Urothelium cell line (cell line): ENCODE measurements around the gene KANTR.
"Not testable (repeated sequence)": the region's sequence is repeated elsewhere in the genome, so short reads cannot be mapped to it uniquely, and the experiment has no call there.

Experiments used
- DNase-seq: peaks from one replicate; pipeline ENCODE4 v3.0.0; 2011; ENCODE audit warnings: low spot score, mixed read lengths
- FAIRE-seq: peaks from 2 replicates; lab custom pipeline; 2011; peaks lifted over from hg19 to GRCh38; lab: Jason Lieb, UNC

Gene KANTR

DNA sequence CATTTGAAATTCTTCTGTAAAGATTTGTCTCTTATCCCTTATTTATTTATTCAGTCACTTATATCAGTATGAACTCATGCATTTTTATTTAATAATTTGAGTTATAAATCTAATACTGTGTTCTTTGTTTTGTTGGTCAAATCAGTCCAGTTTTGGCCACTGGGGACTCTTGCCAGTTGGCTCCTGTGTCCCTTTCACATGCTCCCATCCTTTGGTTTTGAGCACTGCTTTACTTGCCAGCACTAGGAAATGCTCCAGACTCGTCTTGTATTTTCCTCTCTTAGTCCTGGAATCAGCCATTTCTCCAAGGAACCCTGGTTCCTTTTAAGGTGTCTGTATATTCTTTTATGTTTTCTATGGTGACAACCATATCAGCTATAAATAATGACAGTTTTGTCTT is 28.1 kb downstream of the KANTR start:
- no peak for FAIRE-seq

DNA sequence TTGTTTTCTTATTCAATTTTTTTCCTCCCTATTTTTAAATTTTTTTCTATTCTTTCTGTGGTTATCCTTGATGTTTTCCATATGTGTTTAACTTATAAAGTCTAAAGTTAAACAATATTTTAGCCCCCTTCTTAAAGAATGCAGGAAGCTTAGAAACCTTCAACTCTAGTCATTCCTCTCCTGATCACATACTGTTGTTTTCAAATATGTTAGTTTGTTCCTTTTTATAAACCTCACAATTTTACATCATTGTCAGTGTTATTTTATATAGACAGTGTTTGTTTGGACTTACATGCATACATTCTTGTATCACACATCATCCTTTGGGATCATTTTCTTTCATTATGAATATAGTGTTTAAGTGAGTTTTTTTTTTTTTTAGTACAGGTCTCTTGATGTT is 31.6 kb downstream of the KANTR start:
- no peak for FAIRE-seq

More for the DNA sequence above, 28.1 kb downstream of the KANTR start:
- DNase-seq: no peak

DNA sequence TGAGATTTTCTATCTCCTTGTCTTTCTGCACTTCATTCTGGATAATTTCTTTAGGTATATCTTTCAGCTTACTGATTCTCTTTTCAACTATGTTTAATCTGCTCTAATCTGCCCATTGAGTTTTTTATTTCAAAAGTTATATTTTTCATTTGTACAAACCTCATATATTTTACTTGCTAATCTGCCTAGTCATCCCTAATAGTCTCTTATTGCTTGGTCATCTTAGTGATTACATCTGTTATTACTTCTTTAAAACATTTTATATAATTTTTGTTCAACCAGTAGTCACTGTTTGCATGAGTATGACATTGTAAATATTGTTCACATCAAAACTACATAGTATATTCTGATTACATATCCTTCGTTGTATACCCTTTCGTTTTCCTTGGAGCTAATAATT is 32.4 kb downstream of the KANTR start:
- no peak for FAIRE-seq
- no peak for DNase-seq

More for the DNA sequence above, 31.6 kb downstream of the KANTR start:
- no peak for DNase-seq

DNA sequence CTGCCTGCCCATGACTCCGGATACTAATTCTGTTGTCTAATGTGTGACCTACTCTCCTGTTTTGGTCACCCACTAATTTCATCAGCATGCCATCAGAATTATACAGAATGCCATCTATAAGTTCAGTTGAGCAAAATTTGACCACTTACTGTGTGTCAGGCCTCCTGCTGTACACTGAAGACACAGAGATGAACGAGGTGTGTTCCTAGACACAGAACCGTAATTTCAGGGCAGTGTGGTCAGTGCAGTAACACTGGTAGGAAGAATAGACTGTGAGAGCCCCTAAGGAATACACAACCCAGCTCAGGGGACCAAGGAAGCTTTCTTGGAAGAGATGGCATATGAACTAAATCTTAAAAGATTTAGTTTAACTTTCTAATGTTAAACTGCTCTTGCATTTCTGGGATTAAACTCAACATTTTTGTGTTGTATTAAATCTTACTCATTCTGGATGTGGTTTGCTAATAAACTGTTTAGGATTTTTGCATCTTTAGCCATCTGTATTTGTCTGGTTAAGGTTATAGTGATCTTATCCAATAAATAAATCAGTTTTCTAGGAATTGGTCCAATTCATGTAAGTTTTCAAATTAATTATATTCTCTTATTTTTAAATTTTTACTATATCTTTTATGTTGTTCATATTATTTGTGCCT is 34.3 kb downstream of the KANTR start:
- DNase-seq (no peak), FAIRE-seq (no peak)

DNA sequence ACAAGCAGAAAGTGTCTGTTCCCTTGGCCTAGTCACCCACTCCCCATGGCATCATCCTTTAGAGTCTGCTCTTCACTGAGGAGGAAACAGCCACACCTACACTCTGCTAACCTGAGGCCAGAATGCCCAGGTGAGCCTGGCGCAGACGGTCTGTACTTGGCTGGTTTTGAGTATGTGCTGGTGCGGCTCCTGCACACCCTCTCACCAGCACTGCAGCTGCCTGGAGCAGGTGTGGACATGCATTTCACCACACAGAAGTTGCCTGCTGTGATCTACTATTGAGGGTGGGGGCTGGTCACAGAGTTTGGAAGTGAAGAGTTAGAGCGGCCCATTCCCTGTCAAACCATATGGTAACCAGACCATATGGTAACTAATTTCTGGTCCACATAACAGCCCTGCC is 39.5 kb downstream of the KANTR start:
- no peak for DNase-seq
- FAIRE-seq: no peak

DNA sequence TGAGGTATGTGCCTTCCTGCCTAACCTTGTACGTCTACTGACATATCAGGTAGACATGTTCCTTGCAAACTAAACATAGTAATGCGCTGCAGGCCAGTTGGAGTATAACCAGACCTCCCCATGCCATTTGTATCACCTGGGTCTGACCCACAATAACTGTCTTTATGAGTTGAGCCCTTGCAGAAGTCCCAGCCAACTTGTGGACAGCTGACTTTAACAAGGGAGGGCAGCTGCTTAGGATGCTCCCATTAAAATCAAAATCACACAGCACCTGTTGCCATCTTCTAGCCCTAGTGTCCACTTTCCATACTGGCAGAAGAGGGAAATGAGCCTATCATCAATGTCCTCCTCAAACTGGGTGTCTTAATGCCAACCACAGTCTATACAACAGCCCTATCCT is 41.6 kb downstream of the KANTR start:
- FAIRE-seq (no peak), DNase-seq (no peak)

DNA sequence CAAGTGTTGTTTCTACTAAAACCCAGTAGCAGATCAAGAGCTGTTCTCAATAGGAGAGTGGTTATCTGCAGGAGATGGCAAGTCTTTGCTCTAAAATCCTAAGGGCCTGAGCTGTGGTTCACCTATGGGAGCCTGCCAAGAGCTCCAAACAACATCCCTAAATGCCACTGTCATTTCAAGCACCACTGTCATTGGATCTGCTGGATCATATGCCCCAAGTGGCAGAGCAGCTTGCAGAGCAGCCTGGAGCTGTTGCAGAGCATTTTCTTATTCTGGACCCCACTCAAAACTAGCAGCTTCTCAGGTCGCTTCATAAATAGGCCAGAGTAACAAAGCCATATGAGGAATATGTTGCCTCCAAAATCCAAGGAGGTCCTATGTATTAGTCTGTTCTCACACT is 59.6 kb downstream of the KANTR start:
- FAIRE-seq (no peak), DNase-seq (no peak)

DNA sequence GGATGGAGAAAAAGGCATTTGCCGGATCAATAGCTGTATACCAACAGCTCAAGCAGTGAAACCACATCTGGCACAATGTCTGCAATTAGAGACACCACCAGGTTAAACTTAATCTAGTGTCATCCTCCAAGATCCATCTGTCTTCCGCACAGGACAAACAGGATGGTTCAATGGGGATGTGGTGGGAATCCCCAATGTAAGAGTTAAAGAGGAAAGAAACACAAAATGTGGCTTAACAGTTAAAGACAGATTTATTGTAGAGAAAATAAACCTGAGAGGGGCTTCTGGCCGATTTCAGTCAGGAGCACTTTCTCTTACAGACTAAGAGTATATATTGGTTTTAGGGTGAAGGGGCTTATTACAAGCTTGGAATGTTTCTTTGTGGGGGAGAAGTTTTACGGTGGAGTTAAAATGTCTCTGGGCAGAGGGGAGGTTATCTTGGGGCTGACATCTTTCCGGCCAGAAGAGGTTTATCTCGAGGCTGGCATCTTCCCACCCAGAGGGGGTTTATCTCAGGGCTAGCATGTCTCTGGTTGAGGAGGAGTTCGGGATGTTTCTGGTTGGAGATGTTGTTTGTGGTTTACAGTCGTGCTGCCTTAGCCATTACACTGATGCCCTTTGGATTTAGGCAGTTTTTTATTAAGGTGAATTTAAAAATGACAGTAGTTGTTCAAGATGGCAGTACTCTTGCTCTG is 61.7 kb downstream of the KANTR start:
- FAIRE-seq (no peak), DNase-seq (no peak)

DNA sequence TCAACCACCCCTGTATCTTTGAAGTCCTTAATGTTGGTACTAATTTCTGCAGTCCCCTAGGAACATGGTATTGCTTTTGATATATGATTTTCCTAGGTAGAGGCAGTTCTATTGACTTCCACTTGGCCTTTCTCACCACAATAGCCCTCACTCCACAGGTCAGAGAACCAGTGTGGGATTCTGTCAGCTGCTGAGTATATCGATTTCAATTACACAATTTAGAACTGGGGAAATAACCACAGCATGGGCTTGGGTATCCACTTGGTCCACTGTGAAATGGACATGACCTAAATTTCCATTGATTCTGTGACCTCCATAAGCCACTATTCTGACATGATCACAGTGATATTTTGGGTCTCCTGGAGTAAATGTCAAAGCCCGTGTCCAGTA is 62.3 kb downstream of the KANTR start:
- no peak for DNase-seq
- no peak for FAIRE-seq

DNA sequence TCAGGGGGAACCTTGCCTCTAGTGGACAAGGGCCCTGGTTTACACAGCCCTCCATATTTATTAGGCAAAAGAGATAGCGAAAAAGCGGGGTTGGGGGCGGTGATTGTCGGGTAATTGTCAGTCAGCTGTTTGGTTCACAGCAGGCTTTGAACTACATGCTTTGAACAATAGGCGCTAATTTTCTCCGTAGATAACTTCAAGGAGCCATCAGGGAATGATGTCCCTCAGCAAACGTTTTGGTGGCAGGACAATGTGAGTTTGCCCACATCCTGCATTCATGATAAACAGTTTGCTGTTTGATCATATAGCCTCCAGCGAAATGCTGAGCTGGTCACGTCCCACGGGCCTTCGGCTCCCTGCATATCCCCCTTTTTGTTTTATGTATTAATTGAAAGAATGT is 65.2 kb downstream of the KANTR start:
- FAIRE-seq: no peak
- no peak for DNase-seq

DNA sequence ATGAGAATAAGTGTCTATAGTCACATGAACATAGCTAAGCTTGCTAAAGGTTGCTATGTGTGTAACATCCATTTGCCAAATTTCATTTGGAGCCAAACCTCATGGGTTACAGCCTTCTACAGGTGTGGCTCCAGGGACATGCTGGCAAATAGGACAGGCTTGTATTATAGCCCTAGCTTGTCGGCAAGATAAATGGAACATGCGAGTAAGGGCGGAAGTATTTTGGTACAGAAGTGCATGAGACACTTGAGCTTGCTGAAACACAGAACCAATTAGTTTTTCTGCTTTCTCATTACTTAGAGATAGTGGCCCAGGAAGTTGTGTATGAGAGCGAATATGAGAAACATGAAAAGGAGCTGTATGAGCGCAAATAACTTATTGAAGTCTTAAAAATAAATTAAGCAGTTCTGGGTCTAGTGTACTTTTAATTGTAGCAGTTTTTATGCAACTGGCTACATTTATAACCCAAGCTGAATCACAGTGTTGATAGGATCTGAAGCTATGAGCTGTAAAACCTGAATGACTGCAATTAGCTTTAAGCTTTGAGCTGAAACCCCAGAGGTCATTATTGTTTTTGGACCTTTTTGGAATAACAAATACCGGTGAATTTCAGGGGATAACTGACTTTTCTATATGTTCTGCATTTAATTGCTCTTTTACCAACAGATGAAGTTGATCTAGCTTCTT is 66.5 kb downstream of the KANTR start:
- DNase-seq (no peak), FAIRE-seq (no peak)

DNA sequence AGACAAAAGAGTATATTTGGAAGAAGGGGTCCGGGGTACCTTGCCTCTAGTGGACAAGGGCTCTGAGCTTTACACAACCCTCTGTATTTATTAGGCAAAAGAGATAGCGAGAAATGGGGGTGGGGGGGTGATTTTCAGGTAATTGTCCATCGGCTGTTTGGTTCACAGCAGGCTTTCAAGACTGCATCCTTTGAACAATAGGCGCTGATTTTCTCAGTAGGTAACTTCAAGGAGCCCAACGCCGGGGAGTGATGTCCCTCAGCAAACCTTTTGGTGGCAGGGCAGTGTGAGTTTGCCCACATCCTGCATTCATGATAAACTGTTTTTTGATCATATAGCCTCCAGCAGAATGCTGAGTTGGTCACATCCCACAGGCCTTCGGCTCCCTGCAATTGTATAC is 69.5 kb downstream of the KANTR start:
- FAIRE-seq (no peak), DNase-seq (no peak)

DNA sequence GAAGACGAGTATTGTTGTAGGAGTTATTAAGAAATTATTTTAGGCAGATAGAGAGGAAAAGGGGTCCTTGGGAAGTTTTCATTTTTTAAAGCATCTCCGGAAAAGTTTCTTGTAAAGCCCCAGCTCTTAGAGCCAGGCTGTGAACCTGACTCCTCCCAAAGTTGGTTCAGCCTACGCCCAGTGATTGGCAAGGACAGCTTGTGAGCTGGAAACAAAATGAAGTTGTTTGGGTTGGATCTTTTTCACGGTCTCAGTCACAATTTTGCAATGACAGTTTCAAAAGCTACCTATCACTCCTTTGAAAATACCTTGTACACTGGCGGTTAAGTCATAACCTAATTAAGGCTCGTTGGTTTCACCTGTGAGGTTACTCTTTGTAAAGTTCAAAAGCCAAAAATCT is 70.6 kb downstream of the KANTR start:
- FAIRE-seq, DNase-seq: not testable (repeated sequence)

DNA sequence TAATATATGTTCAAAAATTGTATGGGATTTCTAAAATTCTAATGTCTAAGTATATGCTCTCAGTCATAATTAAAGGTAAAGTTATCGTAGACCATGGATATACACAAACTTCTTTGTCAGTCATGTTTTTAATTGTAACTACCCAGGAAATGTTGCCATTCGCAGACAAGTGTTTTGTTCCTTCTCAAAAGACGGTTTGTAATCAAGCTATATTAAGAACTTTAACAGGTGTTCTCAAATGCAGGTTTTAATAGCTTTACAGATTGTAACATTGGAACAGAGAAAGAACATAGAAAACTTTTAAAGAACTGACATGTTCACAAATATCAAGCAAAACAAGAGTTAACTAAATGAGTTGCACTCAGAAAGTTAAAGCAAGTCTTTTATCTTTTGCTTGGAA is 72.2 kb downstream of the KANTR start:
- FAIRE-seq (no peak), DNase-seq (no peak)

DNA sequence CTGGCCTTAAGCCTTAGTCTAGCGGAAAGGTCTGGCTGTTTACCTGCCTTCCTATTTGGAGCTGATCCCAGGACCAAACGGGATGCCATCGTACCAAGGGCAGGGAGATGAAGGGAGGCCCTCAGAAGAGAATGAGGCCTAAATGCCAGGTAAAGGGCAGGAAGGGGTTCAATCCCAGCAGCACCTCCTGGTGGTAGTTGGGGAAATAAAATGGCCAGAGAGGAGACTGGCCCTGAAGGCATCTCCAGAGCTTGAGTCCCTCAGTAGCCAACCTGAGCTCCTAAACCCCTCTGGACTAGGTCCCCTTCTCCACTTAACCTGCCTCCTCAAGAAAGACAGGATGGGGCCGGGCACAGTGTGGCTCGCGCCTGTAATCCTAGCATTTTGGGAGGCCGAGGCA is 77.4 kb downstream of the KANTR start:
- FAIRE-seq (no peak), DNase-seq (no peak)
